ENCODE results near the gene IPO9. TPM values are rescaled to one million over a fixed set of nuclear protein-coding genes. Genes with fewer than 3 reads are reported as not detected.

Gene IPO9
- polyA plus RNA-seq, 3 donors: 71.0 to 81.7 (median 74.0) TPM

DNA sequence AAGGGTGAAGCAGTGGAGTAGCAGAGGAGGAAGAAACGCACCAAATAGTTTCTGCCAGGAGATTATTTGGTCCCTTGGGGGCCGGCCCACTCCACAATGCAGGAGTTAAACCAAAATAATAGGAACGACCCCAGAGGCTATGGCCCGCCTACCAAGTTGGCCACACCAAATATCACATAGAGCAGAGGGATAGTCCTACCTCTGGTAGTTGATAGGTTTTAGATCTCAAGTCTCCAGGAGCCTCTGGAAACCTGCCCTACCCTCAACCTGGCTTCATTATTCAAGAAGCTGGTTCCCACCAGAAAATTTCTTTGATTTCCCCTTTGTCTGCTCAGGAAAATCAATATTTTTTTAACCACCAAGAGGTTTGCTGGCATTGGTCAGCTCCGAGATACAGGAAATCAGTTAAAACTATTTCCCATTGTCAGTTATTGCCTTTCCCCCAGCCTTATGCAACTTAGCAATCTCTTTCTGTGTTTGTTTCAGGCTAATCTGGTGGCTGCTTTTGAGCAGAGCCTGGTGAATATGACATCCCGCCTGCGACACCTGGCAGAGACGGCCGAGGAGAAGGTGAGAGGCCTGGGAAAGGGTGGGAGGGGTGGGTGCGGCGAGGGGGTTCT, 35.5 kb upstream of the IPO9 start:
- DNase-seq (ENCODE audit: extremely low read depth in 1 of 11, low read depth in 9 of 11, low spot score in 4 of 11): no peak

DNA sequence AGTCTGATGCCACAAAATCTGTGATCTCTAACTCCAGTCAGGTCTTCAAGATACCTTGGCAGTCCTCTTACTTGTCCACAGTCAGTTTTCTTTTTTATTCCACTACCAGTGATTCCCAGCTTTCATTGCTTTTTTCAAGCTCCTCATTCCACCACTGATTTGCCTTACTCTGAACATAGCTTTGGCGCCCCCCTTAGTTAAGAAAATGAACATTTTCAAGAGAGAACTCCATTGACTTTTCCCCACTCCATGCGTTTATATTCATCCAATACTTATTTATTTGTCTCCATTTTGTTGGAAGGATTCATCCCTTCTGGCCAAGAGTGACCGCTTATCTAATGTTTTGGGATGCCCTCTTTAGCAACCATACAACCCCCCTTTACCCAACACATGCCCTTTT, 33.9 kb upstream of the IPO9 start:
- peak in 1 of 11 donors; percentile 13 for DNase-seq (ENCODE audit: extremely low read depth in 1 of 11, low read depth in 9 of 11, low spot score in 4 of 11)

DNA sequence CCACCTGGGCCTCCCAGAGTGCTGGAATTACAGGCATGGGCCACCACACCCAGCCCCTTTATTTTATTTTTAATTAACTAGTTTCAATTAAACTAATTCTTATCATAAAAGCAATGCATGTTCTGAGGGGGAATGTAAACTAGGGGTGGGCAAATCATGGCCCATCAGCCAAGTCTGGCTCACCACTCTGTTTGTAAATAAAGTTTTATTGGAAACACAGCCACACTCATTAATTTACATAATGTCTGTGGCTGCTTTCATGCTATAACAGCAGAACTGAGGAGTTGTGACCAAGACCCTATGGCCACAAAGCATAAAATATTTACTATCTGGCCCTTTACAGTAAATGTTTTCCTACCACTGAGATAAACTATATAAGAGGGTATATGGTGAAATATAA, 28.7 kb upstream of the IPO9 start:
- DNase-seq (ENCODE audit: extremely low read depth in 1 of 11, low read depth in 9 of 11, low spot score in 4 of 11): no peak

DNA sequence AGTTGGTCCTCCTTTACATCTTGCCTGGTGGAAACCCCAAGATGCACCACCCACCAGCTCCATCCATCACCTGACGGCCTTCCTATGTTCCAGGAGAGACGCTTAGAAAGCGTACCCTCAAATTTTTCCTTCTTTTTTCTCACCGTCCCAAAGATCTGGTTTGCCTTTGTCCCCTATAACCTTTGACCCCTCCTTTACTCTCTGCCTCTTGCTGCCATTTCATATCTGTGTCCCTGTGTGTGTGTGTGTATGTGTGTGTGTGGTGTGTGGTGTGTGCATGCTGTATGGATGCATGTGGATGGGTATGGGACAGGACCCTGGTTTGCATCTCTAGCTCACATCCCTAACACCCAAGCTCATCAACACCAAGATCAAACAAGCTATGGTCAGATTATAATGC, 22.2 kb upstream of the IPO9 start:
- no peak for DNase-seq (ENCODE audit: extremely low read depth in 1 of 11, low read depth in 9 of 11, low spot score in 4 of 11)

DNA sequence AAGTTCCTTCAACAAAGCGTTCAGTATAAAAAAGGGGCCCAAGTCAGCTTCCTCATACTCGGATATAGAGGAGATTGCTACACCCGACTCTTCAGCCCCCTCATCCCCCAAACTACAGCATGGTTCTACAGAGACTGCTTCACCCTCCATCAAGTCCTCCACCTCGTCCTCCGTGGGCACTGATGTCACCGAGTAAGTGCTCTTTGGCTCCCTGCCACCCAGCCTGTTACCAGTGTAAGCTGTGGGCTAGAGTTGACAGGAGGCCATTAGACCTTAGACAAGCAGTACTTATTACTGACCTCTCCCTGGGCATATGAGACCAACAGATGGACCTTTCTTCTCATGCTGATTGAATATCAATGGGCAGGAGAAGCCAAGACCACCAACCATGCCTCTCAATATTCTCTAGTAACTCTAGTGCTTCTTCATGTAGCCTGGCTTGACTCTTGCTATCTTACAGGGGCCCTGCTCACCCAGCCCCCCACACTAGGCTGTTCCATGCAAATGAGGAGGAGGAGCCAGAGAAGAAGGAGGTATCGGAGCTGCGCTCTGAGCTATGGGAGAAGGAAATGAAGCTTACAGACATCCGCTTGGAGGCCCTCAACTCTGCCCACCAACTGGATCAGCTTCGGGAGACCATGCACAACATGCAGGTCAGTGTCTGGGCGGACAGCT, 20.9 kb upstream of the IPO9 start:
- no peak for DNase-seq (ENCODE audit: extremely low read depth in 1 of 11, low read depth in 9 of 11, low spot score in 4 of 11)

DNA sequence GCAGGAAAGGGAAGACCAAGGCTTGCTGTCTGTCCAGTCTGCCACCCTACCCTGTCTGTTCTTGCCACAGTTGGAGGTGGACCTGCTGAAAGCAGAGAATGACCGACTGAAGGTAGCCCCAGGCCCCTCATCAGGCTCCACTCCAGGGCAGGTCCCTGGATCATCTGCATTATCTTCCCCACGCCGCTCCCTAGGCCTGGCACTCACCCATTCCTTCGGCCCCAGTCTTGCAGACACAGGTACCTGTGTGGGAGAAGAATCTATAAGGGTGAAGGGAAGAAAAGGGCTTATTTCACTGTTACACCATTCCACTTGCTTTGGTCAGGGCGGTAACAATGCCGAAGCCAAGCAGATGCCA, 20.3 kb upstream of the IPO9 start:
- DNase-seq (ENCODE audit: extremely low read depth in 1 of 11, low read depth in 9 of 11, low spot score in 4 of 11): no peak

DNA sequence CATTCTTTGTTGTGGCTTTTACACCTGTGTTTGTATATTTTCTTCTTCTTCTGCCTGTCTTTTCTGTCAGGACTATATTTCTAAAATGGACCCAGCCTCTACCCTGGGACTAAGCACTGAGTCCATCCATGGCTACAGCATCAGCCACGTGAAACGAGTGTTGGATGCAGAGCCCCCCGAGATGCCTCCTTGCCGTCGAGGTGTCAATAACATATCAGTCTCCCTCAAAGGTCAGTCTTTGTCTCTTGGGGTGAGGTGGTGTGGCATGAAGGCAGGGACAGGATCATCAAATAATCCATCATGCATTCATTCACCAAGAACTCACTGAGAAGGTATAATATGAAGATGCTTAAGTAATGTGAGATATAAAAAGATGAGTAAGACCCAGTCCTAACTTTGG, 19.1 kb upstream of the IPO9 start:
- DNase-seq (ENCODE audit: extremely low read depth in 1 of 11, low read depth in 9 of 11, low spot score in 4 of 11): no peak

DNA sequence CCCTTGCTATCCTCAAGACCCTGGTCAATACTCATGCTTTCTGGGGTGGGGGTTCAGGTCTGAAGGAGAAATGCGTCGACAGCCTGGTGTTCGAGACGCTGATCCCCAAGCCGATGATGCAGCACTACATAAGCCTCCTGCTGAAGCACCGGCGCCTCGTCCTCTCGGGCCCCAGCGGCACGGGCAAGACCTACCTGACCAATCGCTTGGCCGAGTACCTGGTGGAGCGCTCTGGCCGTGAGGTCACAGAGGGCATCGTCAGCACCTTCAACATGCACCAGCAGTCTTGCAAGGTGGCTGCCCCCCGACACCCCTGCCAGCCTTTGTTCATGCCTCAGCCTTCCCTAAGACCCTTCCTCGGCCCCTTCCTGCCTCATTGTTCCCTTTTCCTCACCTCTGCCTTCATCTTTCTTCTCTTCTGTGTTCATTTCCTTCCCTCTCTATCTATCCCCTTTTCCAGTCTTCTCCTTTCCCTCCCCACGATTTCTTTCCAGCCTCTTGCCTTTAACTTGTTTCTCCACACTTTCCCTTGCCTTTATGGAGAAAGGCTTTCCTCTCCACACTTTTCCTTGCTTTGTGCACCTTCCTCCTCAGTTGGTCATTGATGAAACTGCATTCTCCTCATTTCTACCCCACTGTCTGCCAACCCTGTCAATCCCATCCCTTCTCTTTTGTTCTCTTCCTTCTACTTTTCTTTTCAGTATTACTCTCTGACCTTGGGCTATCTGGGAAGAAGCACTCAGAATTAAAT, 18.3 kb upstream of the IPO9 start:
- no peak for DNase-seq (ENCODE audit: extremely low read depth in 1 of 11, low read depth in 9 of 11, low spot score in 4 of 11)

DNA sequence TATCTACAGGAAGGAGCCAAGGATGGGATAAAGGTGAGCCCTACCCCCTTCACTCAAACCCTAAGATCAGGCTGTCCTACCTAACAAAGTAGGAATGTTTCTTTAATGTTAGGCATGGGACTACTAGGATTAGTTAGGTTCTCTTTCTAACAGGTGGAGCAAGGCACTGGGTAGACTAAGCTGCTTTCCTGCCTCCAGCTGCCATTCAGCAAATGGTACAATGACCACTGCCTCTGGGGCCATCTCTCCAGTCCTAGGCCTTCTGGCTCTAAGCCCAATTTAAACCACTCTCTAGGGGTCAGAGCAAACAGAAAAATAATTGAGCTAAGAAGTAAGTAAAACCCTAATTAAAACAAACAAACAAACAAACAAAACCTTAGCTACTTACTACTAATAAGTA, 15.7 kb upstream of the IPO9 start:
- no peak for DNase-seq (ENCODE audit: extremely low read depth in 1 of 11, low read depth in 9 of 11, low spot score in 4 of 11)

DNA sequence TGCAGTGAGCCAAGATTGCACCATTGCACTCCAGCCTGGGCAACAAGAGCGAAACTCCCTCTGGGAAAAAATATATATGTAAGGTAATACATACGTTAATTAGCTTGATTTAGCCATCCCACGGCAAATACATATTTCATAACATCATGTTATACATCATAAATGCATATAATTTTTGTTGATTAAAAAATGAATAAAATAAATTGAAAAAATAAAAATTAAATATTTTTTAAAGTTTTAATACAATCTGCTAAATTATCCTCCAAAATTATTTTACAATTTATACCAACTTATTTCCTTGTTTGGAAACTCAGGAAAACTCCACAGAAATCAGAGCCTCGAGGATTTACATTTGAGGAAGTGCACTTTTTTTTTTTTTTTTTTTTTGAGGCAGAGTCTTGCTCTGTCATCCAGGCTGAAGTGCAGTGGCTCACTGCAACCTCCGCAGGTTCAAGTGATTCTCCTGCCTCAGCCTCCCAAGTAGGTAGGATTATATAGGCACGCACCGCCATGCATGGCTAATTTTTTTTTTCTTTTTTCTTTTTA, 12.6 kb upstream of the IPO9 start:
- no peak for DNase-seq (ENCODE audit: extremely low read depth in 1 of 11, low read depth in 9 of 11, low spot score in 4 of 11)

DNA sequence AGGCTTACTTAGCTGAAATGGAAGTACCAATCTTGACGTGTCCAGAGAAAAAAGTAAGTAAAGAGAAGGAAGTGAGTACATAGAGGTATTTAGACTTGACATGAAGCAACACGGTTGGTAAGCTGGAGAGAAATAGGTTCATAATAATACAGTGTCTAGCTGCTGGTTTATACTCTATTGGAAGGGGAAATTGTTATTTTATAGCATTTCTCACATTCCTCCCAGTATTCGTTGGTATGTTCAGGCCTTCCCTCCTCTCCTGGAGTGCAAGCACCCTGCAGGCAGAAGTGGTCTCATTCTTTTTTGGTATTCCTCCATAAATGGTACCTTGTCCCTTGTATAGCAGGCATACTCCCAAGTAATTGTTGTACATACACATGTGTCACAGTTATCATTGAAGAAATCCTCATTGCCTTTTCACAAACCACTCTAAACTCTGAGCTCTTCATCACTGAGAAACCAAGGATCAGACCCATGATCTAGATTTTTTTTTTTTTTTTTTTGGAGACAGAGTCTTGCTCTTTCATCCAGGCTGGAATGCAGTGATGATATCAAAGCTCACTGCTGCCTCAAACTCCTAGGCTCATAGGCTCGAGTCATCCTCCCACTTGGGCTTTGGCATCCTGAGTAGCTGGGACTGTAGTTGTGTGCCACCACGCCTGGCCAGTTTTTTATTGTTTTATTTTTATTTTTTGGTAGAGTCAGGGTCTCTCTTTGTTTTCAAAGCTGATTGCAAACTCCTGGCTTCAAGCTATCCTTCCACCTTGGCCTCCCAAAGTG, 9.8 kb upstream of the IPO9 start:
- DNase-seq (ENCODE audit: extremely low read depth in 1 of 11, low read depth in 9 of 11, low spot score in 4 of 11): no peak

DNA sequence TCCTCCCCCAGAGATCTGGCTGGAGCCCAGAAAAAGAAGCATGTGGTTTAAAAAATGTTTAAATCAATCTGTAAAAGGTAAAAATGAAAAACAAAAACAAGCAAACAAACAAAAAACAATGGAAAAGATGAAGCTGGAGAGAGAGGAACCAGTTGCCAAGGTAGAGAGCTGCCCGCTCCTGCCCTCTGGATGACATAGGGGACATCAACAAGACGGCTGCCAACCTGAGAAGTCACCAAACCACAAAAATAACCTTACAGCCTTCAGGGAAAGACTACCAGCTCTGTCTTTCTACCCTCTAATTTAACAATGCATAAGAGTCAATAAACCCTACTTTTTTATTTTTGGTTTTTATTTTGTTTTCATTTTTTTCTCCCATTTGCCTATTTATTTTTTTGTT, 8.5 kb upstream of the IPO9 start:
- no peak for DNase-seq (ENCODE audit: extremely low read depth in 1 of 11, low read depth in 9 of 11, low spot score in 4 of 11)

DNA sequence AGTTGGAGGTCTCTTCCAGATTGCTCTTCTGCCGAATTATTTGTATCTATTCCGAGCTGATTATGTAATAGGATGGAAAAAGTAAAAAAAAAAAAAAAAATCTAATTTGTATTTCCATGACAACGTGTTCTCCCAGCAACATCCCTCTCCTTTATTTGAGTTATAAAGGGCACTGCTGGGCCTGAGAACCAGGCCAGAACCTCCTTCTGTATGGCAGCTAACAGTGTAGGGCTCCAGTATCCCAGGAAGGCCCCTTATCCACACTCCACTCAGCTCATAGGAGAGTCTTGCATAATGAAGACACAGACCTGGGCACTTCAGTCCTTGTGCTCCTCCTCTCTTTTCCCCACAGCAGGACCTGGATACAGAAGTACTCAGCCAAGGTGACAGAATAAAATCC, 3.7 kb upstream of the IPO9 start:
- DNase-seq (ENCODE audit: extremely low read depth in 1 of 11, low read depth in 9 of 11, low spot score in 4 of 11): no peak

DNA sequence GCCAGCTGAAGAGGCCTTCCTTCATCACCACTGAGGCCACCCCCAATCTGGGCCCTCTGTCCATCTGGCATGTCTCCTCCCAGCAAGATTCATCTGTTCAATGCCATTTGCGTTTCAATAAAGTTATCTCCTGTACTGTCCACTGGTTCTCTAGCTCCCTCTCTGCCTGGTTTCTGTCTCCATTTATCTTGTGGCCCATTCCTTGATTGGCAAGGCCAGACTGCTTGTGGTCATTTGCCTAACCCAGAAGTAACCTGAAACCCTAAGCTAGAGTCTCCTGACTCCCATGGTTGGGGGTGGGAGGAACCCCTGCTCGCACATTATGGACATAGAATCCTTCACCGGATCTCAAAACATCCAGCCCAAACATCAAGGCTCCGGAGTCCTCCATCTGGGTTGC, 2.1 kb upstream of the IPO9 start:
- DNase-seq (ENCODE audit: extremely low read depth in 1 of 11, low read depth in 9 of 11, low spot score in 4 of 11): peak in 2 of 11 donors; percentile 12 to 13

DNA sequence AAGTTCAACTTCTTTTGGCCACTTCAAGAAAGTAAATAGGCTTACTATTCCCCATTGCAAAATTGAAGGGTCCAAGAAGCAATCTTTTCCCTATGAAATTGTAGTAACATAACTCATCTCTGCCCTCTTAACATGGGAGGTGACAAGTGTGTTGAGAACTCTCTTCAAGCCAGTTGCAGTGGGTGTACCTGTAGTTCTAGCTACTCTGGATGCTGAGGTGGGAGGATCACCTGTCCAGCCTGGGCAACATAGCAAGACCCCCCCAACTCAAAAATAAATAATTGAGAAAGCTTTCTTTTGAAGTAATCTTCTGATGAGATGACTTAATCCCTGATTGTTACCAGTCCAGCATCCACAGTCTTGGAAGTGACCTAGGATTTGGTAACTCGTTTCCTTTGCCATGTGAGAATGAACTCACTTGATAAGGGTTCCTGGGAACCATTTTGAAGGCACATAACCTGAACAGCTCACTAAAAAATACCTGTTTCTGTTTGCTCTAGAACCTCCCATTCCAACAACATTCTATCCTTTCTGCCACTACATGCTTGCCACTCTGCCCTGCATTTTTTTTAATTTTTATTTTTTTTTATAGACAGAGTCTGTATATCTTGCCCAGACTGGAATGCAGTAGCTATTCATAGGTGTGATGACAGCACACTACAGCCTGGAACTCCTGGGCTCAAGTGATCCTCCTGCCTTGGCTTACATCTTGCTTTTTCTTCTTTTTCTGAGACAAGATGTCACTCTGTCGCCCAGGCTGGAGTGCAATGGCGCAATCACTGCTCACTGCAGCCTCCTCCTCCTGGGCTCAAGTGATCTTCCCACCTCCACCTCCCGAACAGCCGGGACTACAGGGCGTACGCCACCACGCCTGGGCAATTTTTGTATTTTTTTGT, 1.4 kb upstream of the IPO9 start:
- no peak for DNase-seq (ENCODE audit: extremely low read depth in 1 of 11, low read depth in 9 of 11, low spot score in 4 of 11)

DNA sequence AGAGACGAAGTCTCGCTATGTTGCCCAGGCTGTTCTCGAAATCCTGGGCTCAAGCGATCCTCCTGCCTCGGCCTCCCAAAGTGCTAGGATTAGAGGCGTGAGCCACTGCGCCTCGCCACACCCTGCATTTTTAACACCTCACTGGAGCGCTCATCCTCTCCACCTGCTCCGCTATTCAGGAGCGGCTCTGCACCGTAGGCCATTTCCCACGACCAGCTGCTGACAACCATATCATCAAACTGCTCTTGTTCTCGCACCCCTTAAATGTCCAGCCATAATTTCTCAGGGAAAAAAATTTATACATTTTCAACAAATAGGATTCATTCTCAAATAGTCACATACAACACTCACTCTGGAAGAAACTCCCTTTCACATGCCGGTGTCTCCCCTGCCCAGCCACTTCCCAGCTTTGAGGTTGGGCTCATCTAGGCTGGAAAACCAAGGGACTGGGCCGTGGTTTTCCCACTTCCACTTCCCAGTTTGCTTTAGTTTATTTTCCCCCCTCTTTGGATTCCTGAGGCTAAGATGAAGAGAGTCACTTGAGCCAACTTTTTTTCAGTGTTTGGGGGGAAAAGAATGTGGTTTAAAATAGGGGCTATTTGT, 639 bp upstream of the IPO9 start:
- DNase-seq (ENCODE audit: extremely low read depth in 1 of 11, low read depth in 9 of 11, low spot score in 4 of 11): no peak

DNA sequence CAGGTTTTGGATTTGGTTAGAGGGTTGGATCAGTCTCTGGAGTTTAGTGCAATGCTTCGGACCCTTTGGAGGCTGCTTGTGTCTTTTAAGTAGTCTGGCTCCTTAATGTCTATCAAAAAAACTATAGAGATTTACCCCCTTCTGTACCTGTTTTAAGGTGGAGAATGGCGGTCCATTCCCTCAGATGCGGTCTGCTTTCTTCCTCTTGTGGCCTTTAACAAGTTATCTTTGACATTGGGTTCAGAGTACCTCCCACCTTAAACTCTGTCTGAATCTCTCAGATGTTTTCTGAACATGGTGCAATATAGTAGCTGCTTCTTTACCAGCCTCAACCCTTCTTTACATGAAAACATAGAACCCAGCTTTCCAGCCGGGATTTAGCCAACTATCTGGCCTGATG, 2.4 kb downstream of the IPO9 start:
- DNase-seq (ENCODE audit: extremely low read depth in 1 of 11, low read depth in 9 of 11, low spot score in 4 of 11): no peak

DNA sequence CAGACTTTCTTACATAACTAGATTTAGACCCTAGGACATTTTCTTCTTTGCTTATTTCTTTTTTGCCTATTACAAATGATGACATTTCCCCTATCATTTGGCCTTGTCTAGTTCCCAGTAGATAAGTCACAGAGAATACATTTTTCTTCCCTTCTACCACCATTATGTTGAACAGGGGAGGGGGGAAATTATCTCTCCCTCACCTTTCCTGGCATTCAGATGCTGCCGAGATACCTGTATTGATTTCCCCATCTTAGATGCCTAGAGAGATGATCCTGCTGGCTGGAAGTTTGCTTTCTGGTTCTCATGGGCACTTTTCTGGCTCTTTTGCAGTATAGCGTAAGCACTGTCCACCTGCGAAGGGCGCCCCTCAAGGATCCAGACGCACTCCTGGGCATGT, 5.7 kb downstream of the IPO9 start:
- no peak for DNase-seq (ENCODE audit: extremely low read depth in 1 of 11, low read depth in 9 of 11, low spot score in 4 of 11)
